ENCODE data around the gene ITGB5.
A peak's percentile ranks its signal among the peaks of the same experiment; 100 is the strongest.

Gene ITGB5

DNA sequence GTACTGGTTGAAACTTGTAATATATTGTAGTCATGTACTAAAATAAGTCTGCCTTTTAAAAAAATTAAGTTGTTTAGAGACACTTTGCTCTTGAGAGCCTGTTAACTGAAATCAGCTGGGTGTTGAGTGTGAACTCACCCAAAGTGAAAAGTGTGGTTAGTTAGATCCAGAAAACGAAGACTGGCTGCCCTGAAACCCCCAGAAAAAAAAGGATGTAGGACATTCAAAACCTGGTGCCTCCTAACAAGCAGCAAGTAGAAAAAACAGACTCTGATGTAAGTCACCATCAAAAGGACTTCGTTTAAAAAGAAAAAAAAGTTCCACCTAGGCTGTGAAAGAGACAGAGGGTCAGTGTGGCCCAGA is 116.1 kb downstream of the ITGB5 start:
- in situ Hi-C loops (cut with MboI; ENCODE audit: low pct_unique_long_range_greater_than_20kb, low sequenced_read_pairs, unreplicated experiment): loop anchor here (25.0 kb wide), 1 partner anchor 666 kb away; no protein-coding TSS in a partner anchor
- DNase-seq (ENCODE audit: low spot score): no peak
- TF ChIP-seq, protein P1, sequence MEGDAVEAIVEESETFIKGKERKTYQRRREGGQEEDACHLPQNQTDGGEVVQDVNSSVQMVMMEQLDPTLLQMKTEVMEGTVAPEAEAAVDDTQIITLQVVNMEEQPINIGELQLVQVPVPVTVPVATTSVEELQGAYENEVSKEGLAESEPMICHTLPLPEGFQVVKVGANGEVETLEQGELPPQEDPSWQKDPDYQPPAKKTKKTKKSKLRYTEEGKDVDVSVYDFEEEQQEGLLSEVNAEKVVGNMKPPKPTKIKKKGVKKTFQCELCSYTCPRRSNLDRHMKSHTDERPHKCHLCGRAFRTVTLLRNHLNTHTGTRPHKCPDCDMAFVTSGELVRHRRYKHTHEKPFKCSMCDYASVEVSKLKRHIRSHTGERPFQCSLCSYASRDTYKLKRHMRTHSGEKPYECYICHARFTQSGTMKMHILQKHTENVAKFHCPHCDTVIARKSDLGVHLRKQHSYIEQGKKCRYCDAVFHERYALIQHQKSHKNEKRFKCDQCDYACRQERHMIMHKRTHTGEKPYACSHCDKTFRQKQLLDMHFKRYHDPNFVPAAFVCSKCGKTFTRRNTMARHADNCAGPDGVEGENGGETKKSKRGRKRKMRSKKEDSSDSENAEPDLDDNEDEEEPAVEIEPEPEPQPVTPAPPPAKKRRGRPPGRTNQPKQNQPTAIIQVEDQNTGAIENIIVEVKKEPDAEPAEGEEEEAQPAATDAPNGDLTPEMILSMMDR (IDR thresholded peaks at IDR 0.05; ENCODE audit: extremely low read depth, insufficient read depth, missing control alignments): no peak

DNA sequence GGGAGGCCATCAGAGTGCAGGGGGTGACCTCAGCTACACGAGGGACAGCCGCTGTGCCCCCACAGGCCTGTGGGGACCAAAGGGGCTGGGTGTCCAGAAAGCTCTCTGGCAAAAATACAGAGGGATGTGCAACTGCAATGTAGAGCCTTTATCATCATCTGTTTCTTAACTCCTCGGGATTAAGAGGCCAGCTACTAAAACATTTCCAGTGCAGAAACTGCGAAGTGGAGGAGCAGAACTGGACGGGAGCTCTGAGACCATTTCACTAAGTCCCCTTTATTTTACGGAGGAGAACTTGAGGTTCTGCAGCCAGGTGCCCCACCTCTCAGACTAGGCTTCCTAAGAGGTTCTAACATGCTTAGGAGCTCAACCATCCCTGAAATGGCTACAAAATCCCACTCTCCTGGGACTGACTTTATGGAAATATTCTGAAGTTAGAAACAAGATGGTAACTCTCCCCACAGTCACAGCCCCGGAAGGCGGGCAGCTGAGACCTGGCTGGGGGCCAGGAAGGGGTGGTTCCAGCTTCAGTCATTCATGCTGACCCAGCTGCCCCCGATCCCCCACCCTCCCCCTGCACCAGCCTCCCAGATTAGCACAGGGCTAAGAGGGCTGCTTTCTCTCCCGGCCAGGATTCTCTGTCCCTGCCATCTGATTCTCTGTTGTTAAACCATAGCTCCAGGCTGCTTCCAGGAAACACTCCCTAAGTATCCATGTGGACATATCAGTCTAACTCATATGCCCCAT is 116.7 kb downstream of the ITGB5 start:
- no peak for DNase-seq (ENCODE audit: low spot score)
- TF ChIP-seq, protein P1 (IDR thresholded peaks at IDR 0.05; ENCODE audit: extremely low read depth, insufficient read depth, missing control alignments): no peak

DNA sequence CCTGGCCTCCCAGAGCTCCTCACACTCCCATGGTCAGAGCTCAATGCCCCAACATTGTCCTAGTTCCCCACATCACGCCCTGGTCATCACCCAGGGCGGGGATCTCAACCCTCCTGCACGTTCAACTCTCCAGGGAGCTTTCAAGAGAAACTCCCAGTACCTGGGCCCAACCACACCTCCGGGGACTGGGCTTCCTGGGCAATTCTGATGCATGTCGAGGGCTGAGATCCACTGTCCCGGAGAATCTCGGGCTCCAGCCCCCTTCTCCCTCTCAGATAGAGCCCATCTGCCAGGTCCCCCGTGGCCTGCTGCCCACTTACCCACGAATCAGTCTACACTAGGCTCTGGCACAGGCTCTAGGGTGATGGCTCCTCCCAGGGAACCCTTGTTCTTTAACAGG is 117.7 kb downstream of the ITGB5 start:
- in situ Hi-C loops (cut with MboI; ENCODE audit: low pct_unique_long_range_greater_than_20kb, low sequenced_read_pairs, unreplicated experiment): loop anchor here (25.0 kb wide), 1 partner anchor 668 kb away; no protein-coding TSS in a partner anchor
- no peak for DNase-seq (ENCODE audit: low spot score)
- TF ChIP-seq, protein P1 (IDR thresholded peaks at IDR 0.05; ENCODE audit: extremely low read depth, insufficient read depth, missing control alignments): no peak

More for the DNA sequence above, 116.7 kb downstream of the ITGB5 start:
- in situ Hi-C loops (cut with MboI; ENCODE audit: low pct_unique_long_range_greater_than_20kb, low sequenced_read_pairs, unreplicated experiment): loop anchor here (25.0 kb wide), 1 partner anchor 667 kb away; no protein-coding TSS in a partner anchor

DNA sequence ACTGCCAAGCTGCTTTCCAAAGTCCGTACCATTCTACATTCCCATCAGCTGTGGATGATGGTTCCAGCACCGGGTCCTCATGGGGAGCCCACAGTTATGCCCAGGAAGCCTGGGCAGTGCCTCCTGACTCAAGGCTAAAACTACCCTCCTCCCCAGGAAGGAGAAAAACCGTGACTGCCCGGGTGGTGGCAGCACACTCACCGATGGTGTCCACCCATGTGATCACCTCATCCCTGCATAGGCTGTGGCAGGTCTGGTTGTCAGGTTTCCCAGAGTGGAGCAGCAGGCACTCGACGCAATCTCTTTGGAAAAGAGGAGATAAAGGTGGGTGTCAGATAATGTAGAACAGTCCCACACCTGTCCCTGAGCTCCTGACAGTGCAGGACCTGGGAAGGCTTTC is 118.4 kb downstream of the ITGB5 start:
- in situ Hi-C loops (cut with MboI; ENCODE audit: low pct_unique_long_range_greater_than_20kb, low sequenced_read_pairs, unreplicated experiment): loop anchor here (25.0 kb wide), 1 partner anchor 668 kb away; no protein-coding TSS in a partner anchor
- TF ChIP-seq, protein P1 (IDR thresholded peaks at IDR 0.05; ENCODE audit: extremely low read depth, insufficient read depth, missing control alignments): peak; percentile 66
- DNase-seq (ENCODE audit: low spot score): peak; percentile 73

DNA sequence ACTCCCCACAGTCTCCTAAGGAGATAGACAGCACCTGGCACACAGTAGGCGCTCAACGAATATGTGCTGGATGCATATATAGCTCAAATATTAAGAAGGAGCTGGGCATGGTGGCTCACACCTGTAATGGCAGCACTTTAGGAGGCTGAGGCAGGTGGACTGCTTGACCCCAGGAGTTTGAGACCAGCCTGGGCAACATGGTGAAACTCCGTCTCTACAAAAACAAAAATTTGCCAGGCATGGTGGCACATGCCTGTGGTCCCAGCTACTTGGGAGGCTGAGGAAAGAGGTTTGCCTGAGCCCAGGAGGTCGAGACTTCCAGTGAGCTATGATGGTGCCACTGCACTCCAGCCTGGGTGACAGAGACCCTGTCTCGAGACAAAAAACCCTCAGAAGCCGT is 119.5 kb downstream of the ITGB5 start:
- TF ChIP-seq, protein P1 (IDR thresholded peaks at IDR 0.05; ENCODE audit: extremely low read depth, insufficient read depth, missing control alignments): no peak
- in situ Hi-C loops (cut with MboI; ENCODE audit: low pct_unique_long_range_greater_than_20kb, low sequenced_read_pairs, unreplicated experiment): loop anchor here (25.0 kb wide), 1 partner anchor 670 kb away; no protein-coding TSS in a partner anchor
- no peak for DNase-seq (ENCODE audit: low spot score)

DNA sequence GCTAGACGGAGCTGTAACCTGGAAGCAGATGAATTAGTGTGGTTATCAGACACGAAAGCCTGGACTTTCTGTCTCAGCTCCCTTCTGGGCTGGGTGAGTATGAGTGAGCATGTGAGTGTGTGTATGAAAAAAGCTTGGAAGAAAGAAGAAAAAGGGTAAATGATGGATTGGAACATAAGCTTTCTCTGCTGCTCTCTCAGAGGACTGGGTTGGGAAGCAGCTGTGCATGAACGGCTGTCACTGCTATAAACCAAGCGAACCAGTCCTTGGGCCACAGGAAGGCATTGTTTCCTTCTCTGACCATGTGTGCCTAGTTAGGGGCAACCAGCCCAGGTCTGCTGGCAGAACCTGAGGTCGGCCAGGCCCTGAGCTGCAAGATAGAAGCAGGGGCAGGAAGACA is 119.9 kb downstream of the ITGB5 start:
- no peak for DNase-seq (ENCODE audit: low spot score)
- TF ChIP-seq, protein P1 (IDR thresholded peaks at IDR 0.05; ENCODE audit: extremely low read depth, insufficient read depth, missing control alignments): no peak
- in situ Hi-C loops (cut with MboI; ENCODE audit: low pct_unique_long_range_greater_than_20kb, low sequenced_read_pairs, unreplicated experiment): loop anchor here (25.0 kb wide), 1 partner anchor 670 kb away; no protein-coding TSS in a partner anchor
